Activated B cell treated with CpG ODN at 0.5 μM for 24 hours (primary cell): ENCODE data around the gene PRKAG2. TPM values are rescaled to one million over a fixed set of nuclear protein-coding genes. Genes with fewer than 3 reads are reported as not detected.
"Not testable (repeated sequence)": the region's sequence is repeated elsewhere in the genome, so short reads cannot be mapped to it uniquely, and the experiment has no call there.

Experiments used
- ATAC-seq: fragments of 200-7000 bp; cut with Tn5 transposase; one replicate; pipeline ENCODE4 v1.10.0; 2021; ENCODE audit warnings: low read depth, mild to moderate bottlenecking, moderate library complexity
- CTCF ChIA-PET: fragments of 350-600 bp; sonication (Branson Sonifier 250); formaldehyde crosslinking; loops from one replicate; lab custom pipeline; 2021; ENCODE audit warnings: antibody characterized with exemption; lab: Charles Lee
- POLR2A ChIA-PET: fragments of 350-600 bp; sonication (Branson Sonifier 250); formaldehyde crosslinking; loops from one replicate; lab custom pipeline; 2021; ENCODE audit warnings: antibody characterized with exemption; lab: Charles Lee
- DNase-seq: peaks from one replicate; pipeline ENCODE4 v3.0.0; 2022
- H3K27ac Mint-ChIP-seq: one replicate; pipeline ENCODE4 v1.8.0; 2020; ENCODE audit warnings: mixed read lengths
- H3K27me3 Mint-ChIP-seq: one replicate; pipeline ENCODE4 v1.8.0; 2021; ENCODE audit warnings: mixed read lengths
- H3K36me3 Mint-ChIP-seq: one replicate; pipeline ENCODE4 v1.8.0; 2021; ENCODE audit warnings: low read depth, mixed read lengths
- H3K4me1 Mint-ChIP-seq: one replicate; pipeline ENCODE4 v1.8.0; 2021; ENCODE audit warnings: mixed read lengths
- H3K4me3 Mint-ChIP-seq: one replicate; pipeline ENCODE4 v1.8.0; 2020; ENCODE audit warnings: mild to moderate bottlenecking, mixed read lengths
- H3K9me3 Mint-ChIP-seq: one replicate; pipeline ENCODE4 v1.8.0; 2020; ENCODE audit warnings: mixed read lengths
- CTCF ChIP-seq: fragments of 200-600 bp; IDR thresholded peaks from one replicate; pipeline ENCODE4 v1.8.0; 2022; ENCODE audit warnings: antibody characterized with exemption, mild to moderate bottlenecking
- intact Hi-C: fragments of 100-400 bp; cut with micrococcal nuclease; formaldehyde crosslinking; loops from one replicate; pipeline ENCODE4 v1.15.1; 2024
- total RNA-seq: library from RNA; stranded (reverse); gene quantifications from 2 replicates; pipeline ENCODE4 v1.2.3, GENCODE V29; 2022

The PRKAG2 gene
- total RNA-seq, 1 donor from 2014 or later = 19.7 TPM

GRCh38 chr7:151877911-151878835 is 1.3 kb upstream of the PRKAG2 start:
- DNase-seq = no peak
- no peak for TF ChIP-seq CTCF
- ChIA-PET POLR2A (interaction anchor here (0.5 to 2.7 kb wide), 6 partner anchors 26 to 507 kb away, joined by 3 to 24 read pairs (median 7); no protein-coding TSS in a partner anchor), CTCF (interaction anchor here (1.6 kb wide), 1 partner anchor 47 kb away, joined by 3 read pairs; no protein-coding TSS in a partner anchor)
- intact Hi-C loops = loop anchor here (1.0 to 10.0 kb wide), 10 partner anchors 47 to 793 kb away; partner anchors contain the start of genes ABCF2, AGAP3, FASTK and TMUB1
- ATAC-seq = no peak
- H3K4me1 Mint-ChIP-seq = peaks cover 11% of the 10 kb centered on the region
- no peaks in the 10 kb centered on the region for H3K27me3 Mint-ChIP-seq
- peaks cover 3% of the 10 kb centered on the region for H3K36me3 Mint-ChIP-seq
- H3K9me3 Mint-ChIP-seq = no peaks in the 10 kb centered on the region
- H3K4me3 Mint-ChIP-seq = peak overlapping the region; percentile 80
- peak overlapping the region; percentile 35 for H3K27ac Mint-ChIP-seq

GRCh38 chr7:151875942-151876898 is 695 bp downstream of the PRKAG2 start:
- intact Hi-C loops = loop anchor here (1.0 to 10.0 kb wide), 12 partner anchors 25 to 800 kb away; partner anchors contain the start of genes ABCF2, AGAP3, FASTK and GALNT11
- Mint-ChIP-seq H3K27ac (peak overlapping the region; percentile 91), H3K27me3 (no peaks in the 10 kb centered on the region), H3K4me3 (peak overlapping the region; percentile 97), H3K4me1 (peaks cover 21% of the 10 kb centered on the region), H3K36me3 (peaks cover 3% of the 10 kb centered on the region), H3K9me3 (no peaks in the 10 kb centered on the region)
- peak; percentile 40 for ATAC-seq
- ChIA-PET CTCF (interaction anchor here (0.8 to 1.6 kb wide), 5 partner anchors 49 to 243 kb away, joined by 3 to 5 read pairs (median 3); no protein-coding TSS in a partner anchor), POLR2A (interaction anchor here (0.6 to 2.7 kb wide), 8 partner anchors 24 to 813 kb away, joined by 3 to 24 read pairs (median 4); partner anchors contain the start of gene ABCF2)
- TF ChIP-seq CTCF = no peak
- DNase-seq = peak; percentile 59

- CTCF ChIA-PET, H3K27me3 Mint-ChIP-seq, H3K9me3 Mint-ChIP-seq, ATAC-seq, DNase-seq, H3K36me3 Mint-ChIP-seq: not testable (repeated sequence)
- peaks cover 30% of the 10 kb centered on the region for H3K4me1 Mint-ChIP-seq
- POLR2A ChIA-PET = interaction anchor here (0.9 to 2.3 kb wide), 3 partner anchors 23 to 241 kb away, joined by 4 to 6 read pairs (median 6); no protein-coding TSS in a partner anchor
- intact Hi-C loops = loop anchor here (10.0 kb wide), 1 partner anchor 790 kb away; the partner anchor contains the start of genes AGAP3, FASTK and TMUB1
- peak overlapping the region; percentile 91 for H3K27ac Mint-ChIP-seq
- H3K4me3 Mint-ChIP-seq = peak overlapping the region; percentile 97
These were observed 2.4 kb downstream of the PRKAG2 start for GRCh38 chr7:151874479-151874878.

- POLR2A ChIA-PET = no interaction called here
- Mint-ChIP-seq H3K4me1 (peaks cover 33% of the 10 kb centered on the region), H3K36me3 (peaks cover 3% of the 10 kb centered on the region), H3K27ac (no peak overlapping the region), H3K4me3 (no peak overlapping the region), H3K27me3 (no peaks in the 10 kb centered on the region), H3K9me3 (no peaks in the 10 kb centered on the region)
- intact Hi-C loops = loop anchor here (10.0 kb wide), 1 partner anchor 789 kb away; the partner anchor contains the start of genes AGAP3, FASTK and TMUB1
- DNase-seq = no peak
- CTCF ChIA-PET = no interaction called here
- ATAC-seq = no peak
- TF ChIP-seq CTCF = no peak
These were observed 3.4 kb downstream of the PRKAG2 start for GRCh38 chr7:151873402-151873965.
